SW480 (cell line): ENCODE data around the gene MYO1B.

Source experiments
- DNase-seq: peaks from one replicate; pipeline ENCODE4 v3.0.0-alpha.2; 2016; ENCODE audit warnings: low spot score

The MYO1B gene

GRCh38 chr2:191226196-191226595, 19.0 kb upstream of the MYO1B start:
- DNase-seq = no peak

GRCh38 chr2:191228333-191228732, 16.9 kb upstream of the MYO1B start:
- DNase-seq = no peak

GRCh38 chr2:191228861-191229260, 16.3 kb upstream of the MYO1B start:
- no peak for DNase-seq

- DNase-seq = peak; percentile 23
Observed at GRCh38 chr2:191230174-191230573, 15.0 kb upstream of the MYO1B start.

GRCh38 chr2:191231995-191232394, 13.2 kb upstream of the MYO1B start:
- no peak for DNase-seq

GRCh38 chr2:191233533-191233932, 11.7 kb upstream of the MYO1B start:
- no peak for DNase-seq

GRCh38 chr2:191234376-191234775, 10.8 kb upstream of the MYO1B start:
- no peak for DNase-seq

- DNase-seq = no peak
Observed at GRCh38 chr2:191240871-191241270, 4.3 kb upstream of the MYO1B start.

- no peak for DNase-seq
Observed at GRCh38 chr2:191241418-191241817, 3.8 kb upstream of the MYO1B start.

GRCh38 chr2:191243154-191243553, 2.0 kb upstream of the MYO1B start:
- DNase-seq = no peak

GRCh38 chr2:191244350-191244749, 854 bp upstream of the MYO1B start:
- DNase-seq = no peak

GRCh38 chr2:191245869-191246531, 796 bp downstream of the MYO1B start:
- DNase-seq = peak; percentile 70

- DNase-seq = no peak
Observed at GRCh38 chr2:191246820-191247380, 1.7 kb downstream of the MYO1B start.

- DNase-seq = peak; percentile 57
Observed at GRCh38 chr2:191247381-191248057, 2.3 kb downstream of the MYO1B start.

- no peak for DNase-seq
Observed at GRCh38 chr2:191249156-191249813, 4.1 kb downstream of the MYO1B start.

GRCh38 chr2:191250400-191250799, 5.2 kb downstream of the MYO1B start:
- DNase-seq = no peak

GRCh38 chr2:191250986-191251385, 5.8 kb downstream of the MYO1B start:
- no peak for DNase-seq

GRCh38 chr2:191252699-191253098, 7.5 kb downstream of the MYO1B start:
- no peak for DNase-seq

- DNase-seq = no peak
Observed at GRCh38 chr2:191253476-191253875, 8.3 kb downstream of the MYO1B start.

- no peak for DNase-seq
Observed at GRCh38 chr2:191255271-191255670, 10.1 kb downstream of the MYO1B start.

- no peak for DNase-seq
Observed at GRCh38 chr2:191255756-191256312, 10.6 kb downstream of the MYO1B start.

- no peak for DNase-seq
Observed at GRCh38 chr2:191257934-191258333, 12.7 kb downstream of the MYO1B start.

GRCh38 chr2:191258996-191259395, 13.8 kb downstream of the MYO1B start:
- DNase-seq = no peak
